Measurements from ENCODE around the gene PDRG1.
"Not testable (repeated sequence)": the region's sequence is repeated elsewhere in the genome, so short reads cannot be mapped to it uniquely, and the experiment has no call there.

PDRG1 gene

GRCh38 chr20:31925631-31926030 lies 26.2 kb downstream of the PDRG1 start:
- DNase-seq: no peak

GRCh38 chr20:31924561-31924960 lies 27.3 kb downstream of the PDRG1 start:
- no peak for DNase-seq

DNA sequence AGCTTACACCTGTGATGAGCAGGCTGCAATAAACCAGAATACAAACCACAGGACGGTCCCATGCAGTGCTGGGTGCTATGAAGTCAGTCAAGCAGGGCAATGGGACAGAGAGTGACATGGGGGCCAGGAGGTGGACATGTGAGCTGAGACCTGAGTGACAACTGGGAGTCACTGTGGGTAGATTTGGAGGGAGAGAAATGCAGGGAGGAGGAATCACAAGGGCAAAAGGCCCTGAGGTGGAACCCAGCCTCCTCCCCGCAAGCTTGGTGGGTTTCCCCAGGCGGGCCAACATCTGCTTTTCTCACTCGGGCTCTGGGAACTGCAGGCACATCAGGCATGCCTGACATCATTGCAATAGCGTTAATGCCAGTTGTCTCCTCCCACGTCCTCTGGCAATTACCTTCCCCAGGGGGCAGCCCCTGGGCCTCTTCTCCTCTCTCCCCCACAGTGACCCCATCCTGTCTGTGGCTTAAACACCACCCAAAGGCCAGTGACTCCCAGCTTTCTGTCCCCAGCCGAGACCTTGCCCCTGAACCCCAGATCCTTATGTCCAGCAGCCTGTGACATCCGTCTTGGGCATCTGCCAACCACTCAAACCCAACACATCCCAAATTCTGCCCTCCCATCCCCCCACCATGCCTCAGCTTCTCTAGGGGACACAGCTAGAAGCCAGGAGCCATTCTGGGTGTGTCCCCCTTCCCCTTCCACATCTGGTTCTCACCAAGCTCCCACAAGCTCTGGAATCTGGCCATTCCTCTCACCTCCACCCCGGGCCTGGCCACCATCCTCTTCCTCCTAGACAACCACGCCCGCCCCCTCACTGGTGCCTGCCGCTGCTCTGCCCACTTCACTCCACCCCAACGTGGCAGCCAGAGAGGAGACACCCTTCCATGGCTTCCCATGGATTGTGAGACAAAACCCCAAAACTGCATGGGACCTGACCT lies 28.2 kb downstream of the PDRG1 start:
- peak; percentile 79 for DNase-seq

GRCh38 chr20:31922588-31922987 lies 29.3 kb downstream of the PDRG1 start:
- no peak for DNase-seq

GRCh38 chr20:31922181-31922580 lies 29.7 kb downstream of the PDRG1 start:
- DNase-seq: no peak

DNA sequence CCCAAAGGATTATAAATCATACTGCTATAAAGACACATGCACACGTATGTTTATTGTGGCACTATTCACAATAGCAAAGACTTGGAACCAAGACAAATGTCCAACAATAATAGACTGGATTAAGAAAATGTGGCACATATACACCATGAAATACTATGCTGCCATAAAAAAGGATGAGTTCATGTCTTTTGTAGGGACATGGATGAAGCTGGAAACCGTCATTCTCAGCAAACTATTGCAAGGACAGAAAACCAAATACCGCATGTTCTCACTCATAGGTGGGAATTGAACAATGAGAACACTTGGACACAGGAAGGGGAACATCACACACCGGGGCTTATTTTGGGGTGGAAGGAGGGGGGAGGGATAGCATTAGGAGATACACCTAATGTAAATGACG lies 30.4 kb downstream of the PDRG1 start:
- not testable (repeated sequence) for DNase-seq

GRCh38 chr20:31920275-31920855 lies 31.5 kb downstream of the PDRG1 start:
- peak; percentile 27 for DNase-seq

GRCh38 chr20:31919410-31920155 lies 32.3 kb downstream of the PDRG1 start:
- no peak for DNase-seq

GRCh38 chr20:31918466-31919105 lies 33.3 kb downstream of the PDRG1 start:
- DNase-seq: no peak

GRCh38 chr20:31917962-31918412 lies 33.9 kb downstream of the PDRG1 start:
- peak; percentile 54 for DNase-seq

- no peak for DNase-seq
Measured at GRCh38 chr20:31916708-31917107, 35.1 kb downstream of the PDRG1 start.

GRCh38 chr20:31915491-31916280 lies 36.2 kb downstream of the PDRG1 start:
- DNase-seq: peak; percentile 91

- peak; percentile 42 for DNase-seq
Measured at GRCh38 chr20:31914170-31914569, 37.7 kb downstream of the PDRG1 start.

GRCh38 chr20:31913431-31914157 lies 38.3 kb downstream of the PDRG1 start:
- DNase-seq: no peak

- DNase-seq: peak; percentile 64
Measured at GRCh38 chr20:31910071-31910803, 41.6 kb downstream of the PDRG1 start.

DNA sequence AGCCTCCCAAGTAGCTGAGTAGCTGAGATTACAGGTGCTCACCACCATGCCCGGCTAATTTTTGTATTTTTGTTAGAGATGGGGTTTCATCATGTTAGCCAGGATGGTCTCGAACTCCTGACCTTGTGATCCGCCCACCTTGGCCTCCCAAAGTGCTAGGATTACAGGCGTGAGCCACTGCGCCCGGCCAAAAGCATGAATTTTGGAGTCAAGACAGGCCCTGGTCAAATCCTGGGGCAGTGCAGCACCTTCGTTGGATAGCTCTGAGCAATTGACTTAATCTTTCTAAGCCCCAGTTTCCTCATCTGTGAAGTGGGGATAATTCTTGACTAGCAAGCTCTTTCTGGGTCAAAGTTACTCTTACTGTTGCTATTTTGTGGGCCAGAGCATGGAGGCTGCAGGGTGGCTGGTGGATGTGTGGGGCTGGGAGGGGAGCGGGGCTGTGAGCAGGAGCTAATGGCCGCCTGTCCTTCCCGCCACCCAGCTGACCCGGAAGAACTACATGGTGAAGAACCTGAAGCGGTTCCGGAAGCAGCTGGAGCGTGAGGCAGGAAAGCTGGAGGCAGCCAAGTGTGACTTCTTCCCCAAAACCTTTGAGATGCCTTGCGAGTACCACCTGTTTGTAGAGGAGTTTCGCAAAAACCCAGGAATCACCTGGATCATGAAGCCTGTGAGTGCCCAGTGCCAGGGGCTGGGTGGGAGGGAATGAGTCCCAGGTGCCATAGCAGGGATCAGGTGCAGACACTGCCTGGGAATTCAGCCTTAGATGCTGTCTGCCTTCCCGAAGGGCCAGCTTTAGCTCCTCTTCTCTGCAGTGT lies 42.4 kb downstream of the PDRG1 start:
- DNase-seq: peak; percentile 15

GRCh38 chr20:31908424-31908823 lies 43.4 kb downstream of the PDRG1 start:
- no peak for DNase-seq

DNA sequence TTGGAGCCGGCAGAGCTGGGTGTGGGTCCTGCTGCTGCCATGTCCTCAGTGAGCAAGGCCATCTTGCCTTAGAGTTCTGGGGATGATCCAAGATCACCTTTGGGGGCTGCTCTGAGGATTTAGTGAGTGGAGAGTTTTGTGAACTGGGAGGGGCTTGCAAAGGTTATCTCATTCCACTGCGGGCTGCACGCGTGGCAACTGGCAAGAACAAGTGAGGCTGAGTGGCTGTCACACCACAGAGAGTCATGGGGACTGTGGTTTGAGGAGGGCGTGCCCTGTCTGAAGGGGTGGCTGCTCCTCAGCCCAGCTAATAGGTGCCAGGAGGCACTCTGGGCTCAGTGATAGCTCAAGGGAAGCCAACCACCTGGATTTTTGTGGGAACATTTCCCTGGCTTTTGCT lies 43.8 kb downstream of the PDRG1 start:
- no peak for DNase-seq

GRCh38 chr20:31907046-31907445 lies 44.8 kb downstream of the PDRG1 start:
- no peak for DNase-seq

- no peak for DNase-seq
Measured at GRCh38 chr20:31906001-31906400, 45.8 kb downstream of the PDRG1 start.
